SK-N-SH treated with all-trans-retinoic acid at 6 μM for 48 hours (cell line): ENCODE measurements around the gene POU3F3.

Experiments
- ATAC-seq: fragments of 200-7000 bp; cut with Tn5 transposase; 3 replicates; pipeline ENCODE4 v1.9.1; 2020; ENCODE audit warnings: mild to moderate bottlenecking, moderate library complexity
- ARNTL ChIP-seq: fragments of 450-650 bp; formaldehyde crosslinking; IDR thresholded peaks from 2 replicates; pipeline ENCODE4 v1.5.0; 2020; ENCODE audit warnings: low read depth, mild to moderate bottlenecking, moderate library complexity, borderline replicate concordance
- CREB5 ChIP-seq: fragments of 250-450 bp; sonication (Bioruptor Pico); IDR thresholded peaks from 2 replicates; pipeline ENCODE4 v1.5.1; 2020; ENCODE audit warnings: low read depth, mild to moderate bottlenecking, moderate library complexity
- CSDC2 ChIP-seq: fragments of 250-450 bp; sonication (Bioruptor Pico); IDR thresholded peaks from 2 replicates; pipeline ENCODE4 v1.5.0; 2020; ENCODE audit warnings: mild to moderate bottlenecking, moderate library complexity
- CSRNP3 ChIP-seq: fragments of 250-450 bp; sonication (Bioruptor Pico); IDR thresholded peaks from 2 replicates; pipeline ENCODE4 v1.5.1; 2021; ENCODE audit warnings: mild to moderate bottlenecking, moderate library complexity
- ESRRG ChIP-seq: fragments of 250-450 bp; sonication (Bioruptor Pico); IDR thresholded peaks from 2 replicates; pipeline ENCODE4 v1.6.1; 2021; ENCODE audit warnings: mild to moderate bottlenecking
- GLIS3 ChIP-seq: fragments of 250-450 bp; sonication (Bioruptor Pico); IDR thresholded peaks from 2 replicates; pipeline ENCODE4 v1.5.0; 2020; ENCODE audit warnings: mild to moderate bottlenecking, moderate library complexity
- ISL1 ChIP-seq: fragments of 250-450 bp; sonication (Bioruptor Pico); IDR thresholded peaks from 2 replicates; pipeline ENCODE4 v2.1.2; 2022; ENCODE audit warnings: mild to moderate bottlenecking, moderate library complexity
- OSR1 ChIP-seq: fragments of 250-450 bp; sonication (Bioruptor Pico); IDR thresholded peaks from 2 replicates; pipeline ENCODE4 v1.8.0; 2022; ENCODE audit warnings: moderate library complexity, mild to moderate bottlenecking, inconsistent platforms
- PATZ1 ChIP-seq: fragments of 250-450 bp; sonication (Bioruptor Pico); IDR thresholded peaks from 2 replicates; pipeline ENCODE4 v1.8.0; 2020; ENCODE audit warnings: mild to moderate bottlenecking, moderate library complexity, borderline replicate concordance
- POU6F1 ChIP-seq: fragments of 250-450 bp; sonication (Bioruptor Pico); IDR thresholded peaks from 2 replicates; pipeline ENCODE4 v1.8.0; 2021; ENCODE audit warnings: low read depth, mild to moderate bottlenecking, moderate library complexity, borderline replicate concordance
- PPARA ChIP-seq: fragments of 250-450 bp; sonication (Bioruptor Pico); IDR thresholded peaks from 2 replicates; pipeline ENCODE4 v1.5.0; 2020; ENCODE audit warnings: mild to moderate bottlenecking, borderline replicate concordance
- RARB ChIP-seq: fragments of 250-450 bp; sonication (Bioruptor Pico); IDR thresholded peaks from 2 replicates; pipeline ENCODE4 v1.8.0; 2021; ENCODE audit warnings: mild to moderate bottlenecking, moderate library complexity
- SNAI2 ChIP-seq: fragments of 250-450 bp; sonication (Bioruptor Pico); IDR thresholded peaks from 2 replicates; pipeline ENCODE4 v1.5.0; 2020; ENCODE audit warnings: mild to moderate bottlenecking, moderate library complexity
- TCF4 ChIP-seq: fragments of 250-450 bp; sonication (Bioruptor Pico); IDR thresholded peaks from 2 replicates; pipeline ENCODE4 v1.8.0; 2021; ENCODE audit warnings: mild to moderate bottlenecking, moderate library complexity, borderline replicate concordance
- TOX ChIP-seq: fragments of 250-450 bp; sonication (Bioruptor Pico); IDR thresholded peaks from 2 replicates; pipeline ENCODE4 v1.8.0; 2021; ENCODE audit warnings: mild to moderate bottlenecking, moderate library complexity, borderline replicate concordance
- TSHZ2 ChIP-seq: fragments of 250-450 bp; sonication (Bioruptor Pico); IDR thresholded peaks from 2 replicates; pipeline ENCODE4 v1.5.0; 2020; ENCODE audit warnings: mild to moderate bottlenecking, moderate library complexity
- ZFP30 ChIP-seq: fragments of 450-650 bp; formaldehyde crosslinking; IDR thresholded peaks from 2 replicates; pipeline ENCODE4 v1.5.0; 2022; ENCODE audit warnings: mild to moderate bottlenecking, moderate library complexity
- ZNF70 ChIP-seq: fragments of 450-650 bp; formaldehyde crosslinking; IDR thresholded peaks from 2 replicates; pipeline ENCODE4 v1.5.0; 2020; ENCODE audit warnings: mild to moderate bottlenecking, moderate library complexity

The POU3F3 gene

GRCh38 chr2:104885119-104885782 is 31.3 kb downstream of the POU3F3 start:
- no peak for ATAC-seq
- TF ChIP-seq POU6F1 (no peak), CSRNP3 (CRISPR knock-in tag) (no peak), PPARA (no peak), ZNF70 (CRISPR knock-in tag) (no peak), CREB5 (CRISPR knock-in tag) (no peak), TSHZ2 (no peak), ARNTL (CRISPR knock-in tag) (no peak), GLIS3 (CRISPR knock-in tag) (no peak), TCF4 (CRISPR knock-in tag) (no peak), RARB (CRISPR knock-in tag) (no peak)

GRCh38 chr2:104887676-104888075 is 33.8 kb downstream of the POU3F3 start:
- TF ChIP-seq TSHZ2 (no peak), TOX (CRISPR knock-in tag) (no peak)
- TF ChIP-seq, all 23 proteins: peak for 0
- no peak for ATAC-seq

- TF ChIP-seq ESRRG (CRISPR knock-in tag) = no peak
- TF ChIP-seq ISL1 (CRISPR knock-in tag) = no peak
- TF ChIP-seq OSR1 (CRISPR knock-in tag) = no peak
- no peak for TF ChIP-seq ZFP30 (CRISPR knock-in tag)
- TF ChIP-seq CSDC2 = no peak
- no peak for TF ChIP-seq SNAI2
- TF ChIP-seq GLIS3 (CRISPR knock-in tag) = no peak
- TF ChIP-seq PATZ1 (CRISPR knock-in tag) = no peak
- ATAC-seq = no peak
Observed at GRCh38 chr2:104888489-104889258, 34.8 kb downstream of the POU3F3 start.
